GM21447 (cell line): ENCODE measurements around the gene TM9SF1.

ENCODE experiments used
- ATAC-seq: cut with Tn5 transposase; IDR thresholded peaks from one replicate; pipeline ENCODE4 v1.9.1; 2021; ENCODE audit not compliant: unreplicated experiment

Gene TM9SF1

GRCh38 chr14:24195186-24196070, at the start of gene TM9SF1:
TSS of gene TM9SF1 (minus strand) at chr14:24195441. CDS start at chr14:24195019, 422 bp downstream.
- ATAC-seq: peak; percentile 86

GRCh38 chr14:24243336-24243836, 48.1 kb upstream of the TM9SF1 start:
- ATAC-seq: no peak

GRCh38 chr14:24241829-24242443, 46.7 kb upstream of the TM9SF1 start:
- peak; percentile 70 for ATAC-seq

- ATAC-seq: no peak
These were observed 45.1 kb upstream of the TM9SF1 start for GRCh38 chr14:24240110-24240918.

- no peak for ATAC-seq
These were observed 43.3 kb upstream of the TM9SF1 start for GRCh38 chr14:24238527-24239037.

- ATAC-seq: no peak
These were observed 42.9 kb upstream of the TM9SF1 start for GRCh38 chr14:24238123-24238522.

- no peak for ATAC-seq
These were observed 42.3 kb upstream of the TM9SF1 start for GRCh38 chr14:24237463-24237955.

GRCh38 chr14:24236689-24237462, 41.6 kb upstream of the TM9SF1 start:
- ATAC-seq: no peak

- no peak for ATAC-seq
These were observed 40.8 kb upstream of the TM9SF1 start for GRCh38 chr14:24235804-24236688.

GRCh38 chr14:24234095-24235005, 39.1 kb upstream of the TM9SF1 start:
- ATAC-seq: no peak

GRCh38 chr14:24233538-24233866, 38.3 kb upstream of the TM9SF1 start:
- no peak for ATAC-seq

- ATAC-seq: peak; percentile 55
These were observed 37.6 kb upstream of the TM9SF1 start, which contains the start of gene GMPR2 for GRCh38 chr14:24232645-24233537. TSS of gene GMPR2 (plus strand) at chr14:24232929. CDS start at chr14:24233254, 325 bp downstream.

- peak; percentile 64 for ATAC-seq
These were observed 36.9 kb upstream of the TM9SF1 start, which contains the start of gene NEDD8 for GRCh38 chr14:24232121-24232644. TSS of gene NEDD8 (minus strand) at chr14:24232367. CDS start at chr14:24232267, 100 bp downstream.

GRCh38 chr14:24231263-24232120, 36.3 kb upstream of the TM9SF1 start:
- peak; percentile 7 for ATAC-seq

GRCh38 chr14:24228902-24229301, 33.7 kb upstream of the TM9SF1 start:
- no peak for ATAC-seq

GRCh38 chr14:24226473-24226872, 31.2 kb upstream of the TM9SF1 start:
- no peak for ATAC-seq
